Lower leg skin (tissue), 4 donors: ENCODE results near the gene ANO10. TPM values are rescaled to one million over a fixed set of nuclear protein-coding genes. Genes with fewer than 3 reads are reported as not detected.
"Not testable (repeated sequence)": the region's sequence is repeated elsewhere in the genome, so short reads cannot be mapped to it uniquely, and the experiment has no call there.

Experiments
- DNase-seq, 2 donors: peaks; one replicate each; pipeline ENCODE4 v3.0.0-alpha.2; 2019; ENCODE audit warnings: low spot score in 2 of 2
- H3K4me3 ChIP-seq: fragments of 200-600 bp; sonication (generic); 2 replicates; pipeline ENCODE4 v1.5.1; 2017; ENCODE audit warnings: mild to moderate bottlenecking, low read depth; ENCODE audit not compliant: poor library complexity, severe bottlenecking
- CTCF ChIP-seq, 3 donors: fragments of 450-650 bp; IDR thresholded peaks; one replicate each; pipeline ENCODE4 v1.5.1; 2016; ENCODE audit warnings: antibody characterized with exemption in 3 of 3, mild to moderate bottlenecking in 3 of 3, moderate library complexity in 2 of 3
- POLR2A ChIP-seq, 2 donors: fragments of 450-650 bp; IDR thresholded peaks; one replicate each; pipeline ENCODE4 v1.6.1; 2016 to 2017; ENCODE audit warnings: antibody characterized with exemption in 2 of 2, mild to moderate bottlenecking in 1 of 2, moderate library complexity in 1 of 2
- WGBS, 2 donors: methylation state at CpG; one replicate each; pipeline ENCODE4 v1.1.5; 2018; 5-methylcytosine and 5-hydroxymethylcytosine counted together
- intact Hi-C: fragments of 100-400 bp; cut with DNase I; formaldehyde crosslinking; loops from one replicate; pipeline ENCODE4 v1.15.0; 2023; ENCODE audit warnings: low total_unique reads
- total RNA-seq, 4 donors: library from RNA; depleted of rRNA; stranded (reverse); fragments of >200 nt; gene quantifications; one replicate each; pipeline ENCODE4 v1.1.0, GENCODE V29; 2016

The ANO10 gene
- total RNA-seq, 4 donors from 2014 or later = 31.6 to 41.5 (median 37.5) TPM

- 83 to 84% methylated on average over 1 of the region's 1 CpG for WGBS, 2 donors
- no peak for TF ChIP-seq POLR2A (IDR thresholded peaks at IDR 0.05)
- no peak for TF ChIP-seq CTCF (IDR thresholded peaks at IDR 0.05)
- intact Hi-C loops = no loop called here
- H3K4me3 ChIP-seq = no peak overlapping the region
- DNase-seq = no peak
These were observed 148.1 kb downstream of the ANO10 start for GRCh38 chr3:43473737-43474136.

- WGBS, 2 donors = 87 to 90% methylated on average over 10 of the region's 10 CpGs
- intact Hi-C loops = no loop called here
- no peak for TF ChIP-seq CTCF (IDR thresholded peaks at IDR 0.05)
- TF ChIP-seq POLR2A (IDR thresholded peaks at IDR 0.05) = no peak
- DNase-seq = no peak
- no peak overlapping the region for H3K4me3 ChIP-seq
These were observed 148.6 kb downstream of the ANO10 start for GRCh38 chr3:43473244-43473643.

GRCh38 chr3:43468133-43468532, 153.7 kb downstream of the ANO10 start:
- H3K4me3 ChIP-seq = no peak overlapping the region
- WGBS, 2 donors = 71 to 95% methylated on average over 1 of the region's 1 CpG
- no peak for DNase-seq
- no peak for TF ChIP-seq CTCF (IDR thresholded peaks at IDR 0.05)
- intact Hi-C loops = no loop called here

GRCh38 chr3:43465109-43465508, 156.7 kb downstream of the ANO10 start:
- H3K4me3 ChIP-seq = no peak overlapping the region
- intact Hi-C loops = no loop called here
- DNase-seq = no peak
- TF ChIP-seq CTCF (IDR thresholded peaks at IDR 0.05) (no peak), POLR2A (IDR thresholded peaks at IDR 0.05) (no peak)

GRCh38 chr3:43462566-43462965, 159.2 kb downstream of the ANO10 start:
- intact Hi-C loops, DNase-seq, H3K4me3 ChIP-seq: not testable (repeated sequence)
- WGBS, 2 donors = 97 to 100% methylated on average over 2 to 3 of the region's 3 CpGs

GRCh38 chr3:43461345-43461744, 160.5 kb downstream of the ANO10 start:
- intact Hi-C loops = no loop called here
- TF ChIP-seq POLR2A (IDR thresholded peaks at IDR 0.05) (no peak), CTCF (IDR thresholded peaks at IDR 0.05) (no peak)
- H3K4me3 ChIP-seq = no peak overlapping the region
- WGBS, 2 donors = 94% methylated on average over 2 of the region's 2 CpGs
- DNase-seq = no peak

- WGBS, 2 donors = 54% methylated on average over 1 of the region's 1 CpG
- intact Hi-C loops, H3K4me3 ChIP-seq, DNase-seq: not testable (repeated sequence)
These were observed 164.8 kb downstream of the ANO10 start for GRCh38 chr3:43457038-43457437.
